Endothelial cell of umbilical vein (primary cell): Measurements from ENCODE around the gene WDR37. TPM values are rescaled to one million over a fixed set of nuclear protein-coding genes. Genes with fewer than 3 reads are reported as not detected.

ENCODE experiments used
- BruUV-seq: library from RNA; stranded (reverse); fragments of 400-500 nt; replicated peaks from 2 replicates; lab custom pipeline; 2021; lab: Mats Ljungman, UMichigan
- CTCF ChIA-PET: fragments of 300-600, 350-600 bp; sonication (Branson Sonifier 250); formaldehyde crosslinking; loops from one replicate; lab custom pipeline; 2021; ENCODE audit warnings: antibody characterized with exemption, inconsistent platforms; lab: Charles Lee
- POLR2A ChIA-PET: fragments of 300-600, 350-600 bp; sonication (Branson Sonifier 250); formaldehyde crosslinking; loops from one replicate; lab custom pipeline; 2021; ENCODE audit warnings: antibody characterized with exemption, inconsistent platforms; lab: Charles Lee
- DNase-seq: peaks from one replicate; pipeline ENCODE4 v3.0.0-alpha.2; 2011; ENCODE audit warnings: low read depth, low spot score
- FAIRE-seq: peaks from 2 replicates; lab custom pipeline; 2011; peaks lifted over from hg19 to GRCh38; lab: Jason Lieb, UNC
- H2AFZ ChIP-seq: 2 replicates; pipeline ENCODE4 v1.6.0; 2012; ENCODE audit warnings: low read depth, low read length, control low read depth, inconsistent platforms
- H3K27ac ChIP-seq: 2 replicates; pipeline ENCODE4 v1.5.1; 2011; ENCODE audit warnings: low read depth, mild to moderate bottlenecking, control low read depth, low read length, moderate library complexity; ENCODE audit not compliant: insufficient read depth
- H3K27me3 ChIP-seq, 2 experiments: 2 replicates each; pipeline versions ENCODE4 v1.6.0 to v1.6.1; 2011; ENCODE audit warnings: low read length in 2 of 2, mixed read lengths in 1 of 2; ENCODE audit not compliant: control insufficient read depth in 2 of 2, insufficient read depth in 2 of 2
- H3K36me3 ChIP-seq, 2 experiments: 2 replicates in 1 of 2; 3 replicates in 1 of 2; pipeline ENCODE4 v1.5.1; 2011; ENCODE audit warnings: low read length in 2 of 2, mild to moderate bottlenecking in 1 of 2, moderate library complexity in 1 of 2; ENCODE audit not compliant: control insufficient read depth in 2 of 2, insufficient read depth in 2 of 2; ENCODE audit errors: extremely low read depth in 1 of 2
- H3K4me1 ChIP-seq: 3 replicates; pipeline ENCODE4 v1.5.1; 2011; ENCODE audit warnings: mild to moderate bottlenecking, low read length; ENCODE audit not compliant: control insufficient read depth, insufficient read depth; ENCODE audit errors: extremely low read depth
- H3K4me2 ChIP-seq: 2 replicates; pipeline ENCODE4 v1.6.1; 2011; ENCODE audit warnings: low read length, control low read depth, mixed read lengths; ENCODE audit not compliant: insufficient read depth
- H3K4me3 ChIP-seq, 3 experiments: fragments of 200-600 bp in 1 of 3; sonication (generic), shearing (Covaris generic) in 1 of 3; replicated peaks in 1 of 3; 2 replicates each; pipeline ENCODE4 v1.5.1; 2011 to 2016; ENCODE audit warnings: control low read depth in 3 of 3, low read length in 3 of 3, mild to moderate bottlenecking in 2 of 3, inconsistent platforms in 1 of 3, low read depth in 1 of 3, moderate library complexity in 1 of 3; ENCODE audit not compliant: insufficient read depth in 1 of 3
- H3K79me2 ChIP-seq: 2 replicates; pipeline ENCODE4 v1.6.0; 2012; ENCODE audit warnings: low read length, inconsistent platforms; ENCODE audit not compliant: control insufficient read depth, insufficient read depth
- H3K9ac ChIP-seq: replicated peaks from 2 replicates; pipeline ENCODE3; 2011; ENCODE audit warnings: low read length, control low read depth; ENCODE audit not compliant: insufficient read depth; ENCODE audit errors: extremely low read depth
- H3K9me1 ChIP-seq: replicated peaks from 3 replicates; pipeline ENCODE4 v1.6.0; 2011; ENCODE audit warnings: mild to moderate bottlenecking, low read length; ENCODE audit not compliant: control insufficient read depth, insufficient read depth; ENCODE audit errors: extremely low read depth
- H3K9me3 ChIP-seq: replicated peaks from 2 replicates; pipeline ENCODE4 v1.5.1; 2012; ENCODE audit warnings: low read length, inconsistent platforms; ENCODE audit not compliant: control insufficient read depth, insufficient read depth
- H4K20me1 ChIP-seq: replicated peaks from 2 replicates; pipeline ENCODE3; 2011; ENCODE audit warnings: mild to moderate bottlenecking, low read length; ENCODE audit not compliant: control insufficient read depth, insufficient read depth; ENCODE audit errors: extremely low read depth
- CTCF ChIP-seq, 2 donors: IDR thresholded peaks; 1 replicate in 1 of 2; 2 replicates in 1 of 2; pipeline ENCODE4 v1.5.1; 2011; ENCODE audit warnings: low read length in 2 of 2, mild to moderate bottlenecking in 2 of 2, moderate library complexity in 2 of 2, control low read depth in 1 of 2, inconsistent platforms in 1 of 2, low read depth in 1 of 2; ENCODE audit not compliant: insufficient read depth in 1 of 2; ENCODE audit errors: extremely low read depth in 1 of 2
- EZH2 ChIP-seq: IDR thresholded peaks from 2 replicates; pipeline ENCODE4 v1.6.1; 2012; ENCODE audit warnings: borderline replicate concordance, low read depth, mild to moderate bottlenecking, moderate library complexity, low read length, inconsistent platforms; ENCODE audit not compliant: severe bottlenecking
- FOS ChIP-seq: IDR thresholded peaks from 2 replicates; pipeline ENCODE4 v1.6.1; 2011; ENCODE audit warnings: mild to moderate bottlenecking, low read length, moderate library complexity, borderline replicate concordance; ENCODE audit not compliant: insufficient read depth
- GATA2 ChIP-seq: IDR thresholded peaks from 2 replicates; pipeline ENCODE4 v1.7.0; 2011; ENCODE audit warnings: low read depth, mild to moderate bottlenecking, moderate library complexity, mixed read lengths, low read length; ENCODE audit not compliant: insufficient read length, insufficient read depth
- JUN ChIP-seq: IDR thresholded peaks from 2 replicates; pipeline ENCODE4 v1.6.1; 2011; ENCODE audit warnings: borderline replicate concordance, low read depth; ENCODE audit not compliant: insufficient read length, insufficient read depth
- MYC ChIP-seq: IDR thresholded peaks from one replicate; pipeline ENCODE4 v1.6.1; 2011; ENCODE audit warnings: mild to moderate bottlenecking, low read depth, low read length
- POLR2A ChIP-seq: IDR thresholded peaks from 2 replicates; pipeline ENCODE4 v1.6.1; 2012; ENCODE audit warnings: low read depth, mild to moderate bottlenecking, control low read depth, low read length
- POLR2AphosphoS5 ChIP-seq: IDR thresholded peaks from 2 replicates; pipeline ENCODE4 v1.6.1; 2012; ENCODE audit warnings: low read depth, mild to moderate bottlenecking, control low read depth, low read length, moderate library complexity; ENCODE audit not compliant: insufficient read depth
- dilution Hi-C: fragments of 300-500 bp; cut with MboI; formaldehyde crosslinking; loops from one replicate; pipeline ENCODE4 v1.15.0; 2019; ENCODE audit warnings: low sequenced_read_pairs; ENCODE audit not compliant: extremely low pct_ligation_motif_present
- intact Hi-C: fragments of 100-400 bp; cut with micrococcal nuclease; formaldehyde crosslinking; loops from one replicate; pipeline ENCODE4 v1.10.0; 2022
- polyA plus RNA-seq, 4 experiments: library from polyadenylated mRNA; depleted of rRNA in 3 of 4; stranded (reverse) in 3 of 4; unstranded in 1 of 4; fragments of >200 nt; gene quantifications; 2 replicates each; pipeline versions ENCODE4 v1.2.1 to v1.2.3, GENCODE V29; 2011 to 2012; ENCODE audit warnings: missing spikeins in 1 of 4
- total RNA-seq: library from RNA; stranded (reverse); gene quantifications from 2 replicates; pipeline ENCODE4 v1.2.3, GENCODE V29; 2021
- TF ChIP-seq, protein P1 (sequence below): IDR thresholded peaks from 2 replicates; pipeline ENCODE4 v1.6.1; 2011; ENCODE audit not compliant: insufficient read depth, insufficient read length

Gene WDR37
- total and polyA plus RNA-seq, 2 donors (not counting 3 experiments of a cell fraction or from before 2014, with no cell fraction given): 21.7 to 25.5 TPM

DNA sequence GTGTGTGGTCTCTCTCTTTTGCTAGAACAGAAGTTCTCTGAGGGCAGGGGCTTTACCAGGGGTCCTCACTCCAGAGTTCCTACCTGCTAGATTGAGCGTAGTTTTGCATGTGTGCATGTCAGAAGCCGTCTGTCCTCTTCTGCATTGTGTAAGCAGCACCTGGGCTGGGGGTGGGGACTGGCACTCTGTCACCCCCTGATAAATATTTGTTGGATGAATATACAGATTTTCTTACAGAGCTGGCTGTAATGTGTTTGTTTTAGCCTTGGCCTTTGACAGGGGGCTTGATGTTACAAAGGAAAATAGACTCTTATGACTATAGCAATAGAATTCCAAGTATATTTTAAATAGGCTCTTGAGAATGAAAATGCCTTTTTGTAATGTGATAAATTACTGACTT lies 46.6 kb downstream of the WDR37 start:
- no peaks in the 10 kb centered on the region for H3K27me3 ChIP-seq
- H3K4me2 ChIP-seq: no peak overlapping the region
- ChIA-PET POLR2A (no interaction called here), CTCF (no interaction called here)
- H3K9ac ChIP-seq: no peak overlapping the region
- FAIRE-seq (no peak), DNase-seq (no peak)
- no peak overlapping the region for H3K4me3 ChIP-seq
- no peaks in the 10 kb centered on the region for H4K20me1 ChIP-seq
- dilution Hi-C loops: no loop called here
- H3K4me1 ChIP-seq: no peaks in the 10 kb centered on the region
- TF ChIP-seq MYC (no peak), CTCF (IDR thresholded peaks at IDR 0.05; ENCODE audit: extremely low read depth in 1 of 2, insufficient read depth in 1 of 2, low read depth in 1 of 2, low read length in 2 of 2) (no peak), JUN (no peak), POLR2AphosphoS5 (no peak), GATA2 (no peak), FOS (no peak), EZH2 (no peak), POLR2A (no peak)
- TF ChIP-seq, protein P1, sequence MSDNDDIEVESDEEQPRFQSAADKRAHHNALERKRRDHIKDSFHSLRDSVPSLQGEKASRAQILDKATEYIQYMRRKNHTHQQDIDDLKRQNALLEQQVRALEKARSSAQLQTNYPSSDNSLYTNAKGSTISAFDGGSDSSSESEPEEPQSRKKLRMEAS: no peak
- no peak overlapping the region for H2AFZ ChIP-seq
- no peaks in the 10 kb centered on the region for H3K9me1 ChIP-seq
- peaks cover 2% of the 10 kb centered on the region for H3K79me2 ChIP-seq
- H3K36me3 ChIP-seq: peaks cover 7 to 33% of the 10 kb centered on the region in 2 experiments
- no TSS peak for BruUV-seq
- H3K27ac ChIP-seq: no peak overlapping the region
- intact Hi-C loops: no loop called here
- no peaks in the 10 kb centered on the region for H3K9me3 ChIP-seq
